SK-N-SH (cell line): ENCODE measurements around the gene TRIM46. TPM values are rescaled to one million over a fixed set of nuclear protein-coding genes. Genes with fewer than 3 reads are reported as not detected.

Experiments used
- CTCF ChIA-PET: fragments of 300-600, 350-600 bp; formaldehyde crosslinking; extraction: SDS; loops from one replicate; lab custom pipeline; 2021; lab: Yijun Ruan, JAX
- POLR2A ChIA-PET: fragments of 350-600 bp; sonication (Branson Sonifier 250); formaldehyde crosslinking; extraction: SDS; loops from one replicate; lab custom pipeline; 2020; ENCODE audit warnings: antibody characterized with exemption, inconsistent platforms; lab: Yijun Ruan, JAX
- DNase-seq: peaks from one replicate; pipeline ENCODE4 v3.0.0; 2012
- H2AFZ ChIP-seq: fragments of 200-600 bp; sonication (generic); 2 replicates; pipeline ENCODE4 v1.8.1; 2016; ENCODE audit warnings: antibody characterized with exemption, mild to moderate bottlenecking, low read depth
- H3F3A ChIP-seq: fragments of 200-600 bp; sonication (generic); replicated peaks from 2 replicates; pipeline ENCODE3; 2016; ENCODE audit warnings: antibody characterized with exemption, mild to moderate bottlenecking; ENCODE audit not compliant: insufficient read depth
- H3K27ac ChIP-seq, 2 experiments: fragments of 200-500 bp in 1 of 2; fragments of 200-600 bp in 1 of 2; sonication (Bioruptor generic) in 1 of 2; sonication (generic), shearing (Covaris generic) in 1 of 2; 2 replicates each; pipeline versions ENCODE4 v1.5.1 to v1.6.1; 2014 to 2016; ENCODE audit warnings: low read depth in 2 of 2, inconsistent platforms in 1 of 2, low read length in 1 of 2, mild to moderate bottlenecking in 1 of 2, mixed read lengths in 1 of 2
- H3K27me3 ChIP-seq: fragments of 200-600 bp; sonication (generic), shearing (Covaris generic); 2 replicates; pipeline ENCODE4 v1.6.1; 2016; ENCODE audit warnings: mixed run types; ENCODE audit not compliant: insufficient read depth
- H3K36me3 ChIP-seq, 2 experiments: fragments of 200-500 bp in 1 of 2; fragments of 200-600 bp in 1 of 2; sonication (Bioruptor generic) in 1 of 2; sonication (generic) in 1 of 2; replicated peaks in 1 of 2; 2 replicates each; pipeline versions ENCODE3 to v1.5.1; 2014 to 2016; ENCODE audit warnings: low read length in 1 of 2, mild to moderate bottlenecking in 1 of 2; ENCODE audit not compliant: insufficient read depth in 2 of 2, control insufficient read depth in 1 of 2
- H3K4me1 ChIP-seq, 2 experiments: fragments of 200-500 bp in 1 of 2; fragments of 200-600 bp in 1 of 2; sonication (Bioruptor generic) in 1 of 2; sonication (generic), shearing (Covaris generic) in 1 of 2; 2 replicates each; pipeline versions ENCODE4 v1.5.1 to v1.6.1; 2014 to 2016; ENCODE audit warnings: low read depth in 1 of 2, low read length in 1 of 2, mixed run types in 1 of 2; ENCODE audit not compliant: insufficient read depth in 2 of 2, control insufficient read depth in 1 of 2
- H3K4me2 ChIP-seq: fragments of 200-600 bp; sonication (generic), shearing (Covaris generic); 2 replicates; pipeline ENCODE4 v1.6.1; 2017; ENCODE audit warnings: mixed run types
- H3K4me3 ChIP-seq, 2 experiments: fragments of 200-500 bp in 1 of 2; fragments of 200-600 bp in 1 of 2; sonication (Bioruptor generic) in 1 of 2; sonication (generic), shearing (Covaris generic) in 1 of 2; 2 replicates each; pipeline versions ENCODE4 v1.5.1 to v1.8.1; 2014 to 2016; ENCODE audit warnings: low read depth in 2 of 2, inconsistent platforms in 1 of 2, low read length in 1 of 2, mild to moderate bottlenecking in 1 of 2, mixed read lengths in 1 of 2, moderate library complexity in 1 of 2
- H3K79me2 ChIP-seq: fragments of 200-600 bp; sonication (generic); 2 replicates; pipeline ENCODE4 v1.8.1; 2017; ENCODE audit warnings: mild to moderate bottlenecking; ENCODE audit not compliant: insufficient read depth
- H3K9ac ChIP-seq: fragments of 200-600 bp; sonication (generic); 2 replicates; pipeline ENCODE4 v1.6.1; 2017; ENCODE audit warnings: mixed run types
- H3K9me2 ChIP-seq: fragments of 200-600 bp; sonication (generic); 2 replicates; pipeline ENCODE4 v1.6.1; 2017; ENCODE audit warnings: mixed run types
- H3K9me3 ChIP-seq: fragments of 200-600 bp; sonication (generic); 2 replicates; pipeline ENCODE4 v1.6.1; 2017; ENCODE audit warnings: mixed run types, mild to moderate bottlenecking, moderate library complexity
- H4K20me1 ChIP-seq: fragments of 200-600 bp; sonication (generic); 2 replicates; pipeline ENCODE4 v1.6.1; 2017; ENCODE audit warnings: mild to moderate bottlenecking, mixed run types; ENCODE audit not compliant: insufficient read depth
- CHD2 ChIP-seq: fragments of 150-350 bp; IDR thresholded peaks from 2 replicates; pipeline ENCODE4 v1.6.1; 2018; ENCODE audit warnings: low read length; ENCODE audit not compliant: partially characterized antibody
- CTCF ChIP-seq: fragments of 200-600 bp; sonication (generic); IDR thresholded peaks from 2 replicates; pipeline ENCODE4 v1.6.1; 2017; ENCODE audit warnings: antibody characterized with exemption, mild to moderate bottlenecking, moderate library complexity
- ELF1 ChIP-seq: IDR thresholded peaks from 2 replicates; pipeline ENCODE4 v1.4.0; 2012
- FOSL2 ChIP-seq: IDR thresholded peaks from 2 replicates; pipeline ENCODE4 v1.4.0; 2012; ENCODE audit warnings: low read depth, mild to moderate bottlenecking, moderate library complexity, borderline replicate concordance
- FOXJ3 ChIP-seq: sonication (generic); formaldehyde crosslinking; IDR thresholded peaks from 2 replicates; pipeline ENCODE4 v1.5.1; 2020; ENCODE audit warnings: mild to moderate bottlenecking, missing genetic modification reagents
- GABPA ChIP-seq: IDR thresholded peaks from 2 replicates; pipeline ENCODE4 v1.4.0; 2012; ENCODE audit warnings: low read depth, mild to moderate bottlenecking
- GATA2 ChIP-seq: sonication (generic); formaldehyde crosslinking; IDR thresholded peaks from 2 replicates; pipeline ENCODE4 v1.5.0; 2020; ENCODE audit warnings: mild to moderate bottlenecking, missing genetic modification reagents
- JUND ChIP-seq: IDR thresholded peaks from 2 replicates; pipeline ENCODE4 v1.4.0; 2012
- MXI1 ChIP-seq: IDR thresholded peaks from 2 replicates; pipeline ENCODE4 v1.6.1; 2012; ENCODE audit warnings: mild to moderate bottlenecking, low read depth, low read length, improper control_type of control experiment
- RXRA ChIP-seq: IDR thresholded peaks from 2 replicates; pipeline ENCODE4 v1.4.0; 2012; ENCODE audit warnings: low read depth, mild to moderate bottlenecking, borderline replicate concordance
- SIN3A ChIP-seq: IDR thresholded peaks from 2 replicates; pipeline ENCODE4 v1.6.1; 2012; ENCODE audit warnings: low read depth, mild to moderate bottlenecking, low read length, moderate library complexity, borderline replicate concordance
- SMC3 ChIP-seq: IDR thresholded peaks from 2 replicates; pipeline ENCODE4 v1.6.1; 2012; ENCODE audit warnings: low read depth, low read length, improper control_type of control experiment
- TCF12 ChIP-seq: IDR thresholded peaks from 2 replicates; pipeline ENCODE4 v1.4.0; 2012
- WGBS: methylation state at CpG from one replicate; pipeline ENCODE4 v1.1.6; 2017; ENCODE audit warnings: low lambda C conversion rate; 5-methylcytosine and 5-hydroxymethylcytosine counted together
- polyA plus RNA-seq, 3 experiments: library from polyadenylated mRNA; depleted of rRNA; stranded (reverse); fragments of >200 nt; gene quantifications; 2 replicates each; pipeline ENCODE4 v1.2.3, GENCODE V29; 2012
- TF ChIP-seq, protein P1 (sequence below): fragments of 150-350 bp; IDR thresholded peaks from 2 replicates; pipeline ENCODE4 v1.6.1; 2017; ENCODE audit warnings: antibody characterized with exemption, low read length, low read depth, borderline replicate concordance
- TF ChIP-seq, protein P2 (sequence below): IDR thresholded peaks from 2 replicates; pipeline ENCODE4; 2012

Gene TRIM46
- polyA plus RNA-seq, 1 of the 3 experiments (the other 2 are of a cell fraction), result 12.7 TPM

DNA sequence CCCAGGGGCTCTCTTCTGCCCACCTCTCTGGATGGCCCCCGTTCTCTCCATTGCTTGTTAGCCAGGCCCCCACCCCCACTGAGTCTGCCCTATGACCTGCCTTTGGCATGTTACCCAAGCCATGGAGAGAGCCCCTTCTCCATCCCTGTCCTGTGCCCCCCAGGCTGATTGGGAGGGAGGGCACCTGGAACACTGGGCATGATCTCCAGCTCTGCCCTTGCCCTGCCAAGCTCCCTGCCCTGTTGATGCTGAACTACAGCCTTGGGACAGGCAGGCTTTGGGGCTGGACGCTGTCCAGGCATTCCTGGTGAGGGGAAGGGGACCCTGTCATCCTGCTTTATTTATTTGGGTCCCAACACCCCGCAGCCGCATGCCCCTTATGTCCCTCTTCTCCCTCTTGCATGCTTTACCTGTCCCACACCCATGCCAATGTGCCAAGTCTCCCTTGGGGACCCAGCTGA is 10.7 kb downstream of the TRIM46 start:
- no peak for TF ChIP-seq SIN3A
- H3K4me3 ChIP-seq, result no peak overlapping the region
- ChIA-PET CTCF (interaction anchor here (0.7 to 5.4 kb wide), 11 partner anchors 8 to 99 kb away, joined by 3 to 60 read pairs (median 4); partner anchors contain the start of genes KRTCAP2 and TRIM46), POLR2A (interaction anchor here (1.0 to 2.0 kb wide), 3 partner anchors 9 to 59 kb away, joined by 3 to 19 read pairs (median 9); no protein-coding TSS in a partner anchor)
- peaks cover 4% of the 10 kb centered on the region for H3F3A ChIP-seq
- peak overlapping the region in 1 of 2 experiments; percentile 62; a peak in 1 of 4 replicates for H3K27ac ChIP-seq
- 94% methylated on average over 4 of the region's 4 CpGs for whole genome bisulfite sequencing
- no peak overlapping the region for H2AFZ ChIP-seq
- no peaks in the 10 kb centered on the region for H3K79me2 ChIP-seq
- peaks cover 9 to 24% of the 10 kb centered on the region in 2 experiments for H3K36me3 ChIP-seq
- H3K9me2 ChIP-seq, result no peaks in the 10 kb centered on the region
- H3K4me1 ChIP-seq, result peaks cover 0 to 25% of the 10 kb centered on the region in 2 experiments; a peak in 1 of 4 replicates
- H3K9me3 ChIP-seq, result no peaks in the 10 kb centered on the region
- DNase-seq, result no peak
- no peaks in the 10 kb centered on the region for H4K20me1 ChIP-seq
- H3K9ac ChIP-seq, result no peak overlapping the region
- no peaks in the 10 kb centered on the region for H3K27me3 ChIP-seq
- no peak overlapping the region for H3K4me2 ChIP-seq

DNA sequence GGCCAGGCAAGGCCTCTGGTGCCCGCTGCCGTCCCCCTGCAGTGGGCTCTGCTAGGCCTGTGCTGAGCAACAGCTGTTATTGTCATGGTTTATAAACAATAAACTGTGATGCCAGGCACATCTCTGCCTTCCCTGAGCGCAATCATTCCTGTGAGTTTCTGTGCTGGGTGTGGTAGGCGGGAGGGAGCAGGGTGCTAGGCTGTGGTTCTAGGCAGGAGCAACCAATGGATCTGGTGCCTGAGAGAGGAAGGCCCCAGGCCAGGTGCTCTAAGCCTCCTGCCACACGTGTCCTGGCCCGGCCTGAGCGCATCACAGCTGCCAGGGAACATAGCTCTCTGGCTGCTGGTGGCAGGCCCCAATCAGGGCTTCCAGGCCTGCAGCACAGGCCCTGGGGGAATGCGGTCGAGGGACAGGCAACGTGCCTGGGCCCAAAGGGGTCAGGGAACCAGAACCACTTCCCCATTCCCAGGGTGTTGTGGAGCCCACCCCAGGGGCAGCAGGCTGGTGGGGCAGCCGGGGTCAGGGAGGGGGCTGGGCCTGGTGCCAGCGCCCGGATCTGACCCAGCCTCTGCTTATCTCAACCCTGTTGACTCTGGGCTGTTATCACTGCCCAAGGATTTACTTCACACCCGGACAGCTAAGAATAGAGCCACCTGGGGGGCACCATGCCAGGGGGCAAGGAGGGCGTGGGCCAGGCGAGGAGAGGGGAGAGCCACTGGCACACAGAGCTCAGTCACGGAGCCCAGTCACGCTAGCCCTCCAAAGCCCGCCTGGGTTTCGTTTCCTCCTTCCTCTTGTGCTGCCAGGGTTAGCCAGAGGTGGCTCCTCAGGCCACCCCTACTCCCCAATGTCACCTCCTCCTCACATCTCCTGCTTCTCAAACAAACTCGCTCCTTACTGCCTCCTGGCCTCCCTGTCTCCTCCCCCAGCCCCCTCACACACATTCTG is 11.5 kb downstream of the TRIM46 start:
- Histone ChIP-seq H3K9me2 (no peaks in the 10 kb centered on the region), H3K4me1 (peaks cover 0 to 25% of the 10 kb centered on the region in 2 experiments; a peak in 1 of 4 replicates), H3K9me3 (no peaks in the 10 kb centered on the region), H4K20me1 (no peaks in the 10 kb centered on the region), H2AFZ (no peak overlapping the region), H3K27ac (peak overlapping the region in 1 of 2 experiments; percentile 62; a peak in 1 of 4 replicates), H3K79me2 (no peaks in the 10 kb centered on the region), H3K4me2 (no peak overlapping the region), H3K4me3 (no peak overlapping the region), H3K27me3 (no peaks in the 10 kb centered on the region), H3K9ac (no peak overlapping the region), H3K36me3 (peaks cover 4 to 17% of the 10 kb centered on the region in 2 experiments), H3F3A (peaks cover 4% of the 10 kb centered on the region)
- DNase-seq, result peak; percentile 71
- TF ChIP-seq FOSL2 (no peak), GABPA (no peak), SMC3 (no peak), FOXJ3 (0 out of 2 replicates have a peak, but pooled peaks have one; percentile 26), TCF12 (no peak), ELF1 (no peak), RXRA (no peak), CTCF (no peak), GATA2 (CRISPR knock-in tag) (no peak), JUND (no peak), CHD2 (peak; percentile 11), MXI1 (peak; percentile 26; the same call in 1 of the 2 replicates)
- TF ChIP-seq, protein P1, sequence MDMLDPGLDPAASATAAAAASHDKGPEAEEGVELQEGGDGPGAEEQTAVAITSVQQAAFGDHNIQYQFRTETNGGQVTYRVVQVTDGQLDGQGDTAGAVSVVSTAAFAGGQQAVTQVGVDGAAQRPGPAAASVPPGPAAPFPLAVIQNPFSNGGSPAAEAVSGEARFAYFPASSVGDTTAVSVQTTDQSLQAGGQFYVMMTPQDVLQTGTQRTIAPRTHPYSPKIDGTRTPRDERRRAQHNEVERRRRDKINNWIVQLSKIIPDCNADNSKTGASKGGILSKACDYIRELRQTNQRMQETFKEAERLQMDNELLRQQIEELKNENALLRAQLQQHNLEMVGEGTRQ, result no peak
- TF ChIP-seq, protein P2, sequence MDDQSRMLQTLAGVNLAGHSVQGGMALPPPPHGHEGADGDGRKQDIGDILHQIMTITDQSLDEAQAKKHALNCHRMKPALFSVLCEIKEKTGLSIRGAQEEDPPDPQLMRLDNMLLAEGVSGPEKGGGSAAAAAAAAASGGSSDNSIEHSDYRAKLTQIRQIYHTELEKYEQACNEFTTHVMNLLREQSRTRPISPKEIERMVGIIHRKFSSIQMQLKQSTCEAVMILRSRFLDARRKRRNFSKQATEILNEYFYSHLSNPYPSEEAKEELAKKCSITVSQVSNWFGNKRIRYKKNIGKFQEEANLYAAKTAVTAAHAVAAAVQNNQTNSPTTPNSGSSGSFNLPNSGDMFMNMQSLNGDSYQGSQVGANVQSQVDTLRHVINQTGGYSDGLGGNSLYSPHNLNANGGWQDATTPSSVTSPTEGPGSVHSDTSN, result no peak
- 77% methylated on average over 14 of the region's 21 CpGs for WGBS
- ChIA-PET POLR2A (interaction anchor here (1.0 to 2.0 kb wide), 3 partner anchors 9 to 59 kb away, joined by 3 to 19 read pairs (median 9); no protein-coding TSS in a partner anchor), CTCF (interaction anchor here (0.9 to 5.4 kb wide), 12 partner anchors 9 to 100 kb away, joined by 3 to 60 read pairs (median 4); partner anchors contain the start of genes KRTCAP2 and TRIM46)
